ENCODE measurements around the gene DSPP.

DSPP gene

GRCh38 chr4:87659247-87659931, 51.1 kb downstream of the DSPP start (continued):
- TF ChIP-seq ZBTB1 (tag by site-specific recombination; IDR thresholded peaks at IDR 0.05) (0 out of 2 replicates have a peak, but pooled peaks have one; percentile 16), ZNF132 (tag by site-specific recombination; IDR thresholded peaks at IDR 0.05; ENCODE audit: borderline replicate concordance) (no peak), OVOL3 (tag by site-specific recombination; IDR thresholded peaks at IDR 0.05) (peak; percentile 75; the same call in 1 of the 2 replicates), ZNF76 (tag by site-specific recombination; IDR thresholded peaks at IDR 0.05; ENCODE audit: borderline replicate concordance, low read depth) (peak; percentile 29; the same call in 1 of the 2 replicates), SETDB1 (IDR thresholded peaks at IDR 0.05; ENCODE audit: insufficient read length, low read length) (no peak), ZNF140 (tag by site-specific recombination; IDR thresholded peaks at IDR 0.05) (no peak), ZNF26 (tag by site-specific recombination; IDR thresholded peaks at IDR 0.05) (no peak), ZNF621 (tag by site-specific recombination; IDR thresholded peaks at IDR 0.05) (no peak), ZNF664 (tag by site-specific recombination; IDR thresholded peaks at IDR 0.05) (no peak), ZNF174 (tag by site-specific recombination; IDR thresholded peaks at IDR 0.05) (no peak), ZNF335 (tag by site-specific recombination; conservative IDR thresholded peaks at IDR 0.05) (0 out of 2 replicates have a peak, but pooled peaks have one; percentile 31), ZNF341 (tag by site-specific recombination; IDR thresholded peaks at IDR 0.05; ENCODE audit: low read depth) (no peak), GLI4 (tag by site-specific recombination; IDR thresholded peaks at IDR 0.05) (no peak), ZNF221 (tag by site-specific recombination; IDR thresholded peaks at IDR 0.05; ENCODE audit: borderline replicate concordance) (no peak), SALL2 (tag by site-specific recombination; IDR thresholded peaks at IDR 0.05; ENCODE audit: borderline replicate concordance) (no peak), ZNF837 (tag by site-specific recombination; IDR thresholded peaks at IDR 0.05) (no peak), ZNF155 (tag by site-specific recombination; IDR thresholded peaks at IDR 0.05) (no peak), ZNF596 (tag by site-specific recombination; IDR thresholded peaks at IDR 0.05) (no peak), ZNF513 (tag by site-specific recombination; IDR thresholded peaks at IDR 0.05) (0 out of 2 replicates have a peak, but pooled peaks have one; percentile 9), ZNF292 (tag by site-specific recombination; IDR thresholded peaks at IDR 0.05; ENCODE audit: borderline replicate concordance, low read depth) (no peak), HOXD13 (CRISPR knock-in tag; IDR thresholded peaks at IDR 0.05; ENCODE audit: borderline replicate concordance) (no peak), ZNF792 (tag by site-specific recombination; IDR thresholded peaks at IDR 0.05) (no peak), ZNF629 (tag by site-specific recombination; IDR thresholded peaks at IDR 0.05) (peak; percentile 91), ZNF138 (tag by site-specific recombination; IDR thresholded peaks at IDR 0.05; ENCODE audit: borderline replicate concordance) (no peak), ZNF157 (tag by site-specific recombination; IDR thresholded peaks at IDR 0.05) (no peak), PRDM1 (tag by site-specific recombination; IDR thresholded peaks at IDR 0.05) (0 out of 2 replicates have a peak, but pooled peaks have one; percentile 22)
- TF ChIP-seq, protein P1, sequence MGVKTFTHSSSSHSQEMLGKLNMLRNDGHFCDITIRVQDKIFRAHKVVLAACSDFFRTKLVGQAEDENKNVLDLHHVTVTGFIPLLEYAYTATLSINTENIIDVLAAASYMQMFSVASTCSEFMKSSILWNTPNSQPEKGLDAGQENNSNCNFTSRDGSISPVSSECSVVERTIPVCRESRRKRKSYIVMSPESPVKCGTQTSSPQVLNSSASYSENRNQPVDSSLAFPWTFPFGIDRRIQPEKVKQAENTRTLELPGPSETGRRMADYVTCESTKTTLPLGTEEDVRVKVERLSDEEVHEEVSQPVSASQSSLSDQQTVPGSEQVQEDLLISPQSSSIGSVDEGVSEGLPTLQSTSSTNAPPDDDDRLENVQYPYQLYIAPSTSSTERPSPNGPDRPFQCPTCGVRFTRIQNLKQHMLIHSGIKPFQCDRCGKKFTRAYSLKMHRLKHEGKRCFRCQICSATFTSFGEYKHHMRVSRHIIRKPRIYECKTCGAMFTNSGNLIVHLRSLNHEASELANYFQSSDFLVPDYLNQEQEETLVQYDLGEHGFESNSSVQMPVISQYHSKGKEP (tag by site-specific recombination; IDR thresholded peaks at IDR 0.05), result peak; percentile 58; the same call in 1 of the 2 replicates
- TF ChIP-seq, protein P2, sequence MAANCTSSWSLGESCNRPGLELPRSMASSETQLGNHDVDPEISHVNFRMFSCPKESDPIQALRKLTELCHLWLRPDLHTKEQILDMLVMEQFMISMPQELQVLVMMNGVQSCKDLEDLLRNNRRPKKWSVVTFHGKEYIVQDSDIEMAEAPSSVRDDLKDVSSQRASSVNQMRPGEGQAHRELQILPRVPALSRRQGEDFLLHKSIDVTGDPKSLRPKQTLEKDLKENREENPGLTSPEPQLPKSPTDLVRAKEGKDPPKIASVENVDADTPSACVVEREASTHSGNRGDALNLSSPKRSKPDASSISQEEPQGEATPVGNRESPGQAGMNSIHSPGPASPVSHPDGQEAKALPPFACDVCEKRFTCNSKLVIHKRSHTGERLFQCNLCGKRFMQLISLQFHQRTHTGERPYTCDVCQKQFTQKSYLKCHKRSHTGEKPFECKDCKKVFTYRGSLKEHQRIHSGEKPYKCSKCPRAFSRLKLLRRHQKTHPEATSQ (tag by site-specific recombination; IDR thresholded peaks at IDR 0.05), result no peak
- TF ChIP-seq, protein P3, sequence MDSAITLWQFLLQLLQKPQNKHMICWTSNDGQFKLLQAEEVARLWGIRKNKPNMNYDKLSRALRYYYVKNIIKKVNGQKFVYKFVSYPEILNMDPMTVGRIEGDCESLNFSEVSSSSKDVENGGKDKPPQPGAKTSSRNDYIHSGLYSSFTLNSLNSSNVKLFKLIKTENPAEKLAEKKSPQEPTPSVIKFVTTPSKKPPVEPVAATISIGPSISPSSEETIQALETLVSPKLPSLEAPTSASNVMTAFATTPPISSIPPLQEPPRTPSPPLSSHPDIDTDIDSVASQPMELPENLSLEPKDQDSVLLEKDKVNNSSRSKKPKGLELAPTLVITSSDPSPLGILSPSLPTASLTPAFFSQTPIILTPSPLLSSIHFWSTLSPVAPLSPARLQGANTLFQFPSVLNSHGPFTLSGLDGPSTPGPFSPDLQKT (IDR thresholded peaks at IDR 0.05; ENCODE audit: borderline replicate concordance, low read depth, low read length), result no peak
- TF ChIP-seq, protein P4, sequence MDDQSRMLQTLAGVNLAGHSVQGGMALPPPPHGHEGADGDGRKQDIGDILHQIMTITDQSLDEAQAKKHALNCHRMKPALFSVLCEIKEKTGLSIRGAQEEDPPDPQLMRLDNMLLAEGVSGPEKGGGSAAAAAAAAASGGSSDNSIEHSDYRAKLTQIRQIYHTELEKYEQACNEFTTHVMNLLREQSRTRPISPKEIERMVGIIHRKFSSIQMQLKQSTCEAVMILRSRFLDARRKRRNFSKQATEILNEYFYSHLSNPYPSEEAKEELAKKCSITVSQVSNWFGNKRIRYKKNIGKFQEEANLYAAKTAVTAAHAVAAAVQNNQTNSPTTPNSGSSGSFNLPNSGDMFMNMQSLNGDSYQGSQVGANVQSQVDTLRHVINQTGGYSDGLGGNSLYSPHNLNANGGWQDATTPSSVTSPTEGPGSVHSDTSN (CRISPR knock-in tag; IDR thresholded peaks at IDR 0.05), result no peak
